Karpas-422 (cell line): Measurements from ENCODE around the gene GATB. TPM values are rescaled to one million over a fixed set of nuclear protein-coding genes. Genes with fewer than 3 reads are reported as not detected.

Experiments
- DNase-seq: peaks from one replicate; pipeline ENCODE4 v3.0.0-alpha.2; 2015
- H2AFZ ChIP-seq: fragments of 200-600 bp; sonication (generic); 2 replicates; pipeline ENCODE4 v1.6.1; 2014; ENCODE audit warnings: antibody characterized with exemption, low read length, mixed read lengths
- H3K27ac ChIP-seq: fragments of 200-600 bp; sonication (generic); 2 replicates; pipeline ENCODE4 v1.5.1; 2014; ENCODE audit warnings: mild to moderate bottlenecking, low read length, moderate library complexity
- H3K27me3 ChIP-seq: fragments of 200-600 bp; sonication (generic); 2 replicates; pipeline ENCODE4 v1.6.1; 2014; ENCODE audit warnings: low read length, mixed read lengths
- H3K36me3 ChIP-seq: fragments of 200-600 bp; sonication (generic); 2 replicates; pipeline ENCODE4 v1.6.1; 2014; ENCODE audit warnings: low read length, mixed read lengths; ENCODE audit not compliant: insufficient read depth
- H3K4me1 ChIP-seq: fragments of 200-600 bp; sonication (generic); 2 replicates; pipeline ENCODE4 v1.6.1; 2014; ENCODE audit warnings: mild to moderate bottlenecking, low read length, mixed read lengths
- H3K4me2 ChIP-seq: fragments of 200-600 bp; sonication (generic); 2 replicates; pipeline ENCODE4 v1.6.1; 2014; ENCODE audit warnings: low read length, low read depth, mild to moderate bottlenecking; ENCODE audit not compliant: poor library complexity, severe bottlenecking
- H3K4me3 ChIP-seq: fragments of 200-600 bp; sonication (generic); 2 replicates; pipeline ENCODE4 v1.5.1; 2014; ENCODE audit warnings: mild to moderate bottlenecking, antibody characterized with exemption, low read length, mixed read lengths
- H3K79me2 ChIP-seq: fragments of 200-600 bp; sonication (generic); 2 replicates; pipeline ENCODE4 v1.6.1; 2014; ENCODE audit warnings: mild to moderate bottlenecking, low read length, mixed read lengths
- H3K9ac ChIP-seq: fragments of 200-600 bp; sonication (generic); 2 replicates; pipeline ENCODE4 v1.6.0; 2014; ENCODE audit warnings: low read length
- H3K9me2 ChIP-seq: fragments of 200-600 bp; sonication (generic), shearing (Covaris generic); replicated peaks from 2 replicates; pipeline ENCODE4 v1.6.0; 2014; ENCODE audit warnings: mild to moderate bottlenecking, low read length, moderate library complexity; ENCODE audit not compliant: insufficient read depth
- H3K9me3 ChIP-seq: fragments of 300-700, 200-600 bp; sonication (generic); 2 replicates; pipeline ENCODE4 v1.6.1; 2014; ENCODE audit warnings: low read length, mixed read lengths
- H4K20me1 ChIP-seq: fragments of 200-600 bp; sonication (generic); 2 replicates; pipeline ENCODE4 v1.6.1; 2014; ENCODE audit warnings: mild to moderate bottlenecking, antibody characterized with exemption, low read length, low read depth; ENCODE audit not compliant: insufficient read depth
- total RNA-seq: library from RNA; depleted of rRNA; stranded (reverse); fragments of >200 nt; shearing (Covaris generic); gene quantifications from 2 replicates; pipeline ENCODE4 v1.2.3, GENCODE V29; 2014; ENCODE audit warnings: low replicate concordance

The GATB gene
- total RNA-seq, 1 experiment from 2014 or later, result 18.9 TPM

GRCh38 chr4:151670843-151671242, 90.0 kb downstream of the GATB start:
- Histone ChIP-seq H3K79me2 (no peaks in the 10 kb centered on the region), H3K36me3 (no peaks in the 10 kb centered on the region), H3K9me2 (no peaks in the 10 kb centered on the region), H3K4me2 (no peak overlapping the region), H3K27me3 (no peaks in the 10 kb centered on the region), H4K20me1 (no peaks in the 10 kb centered on the region), H3K4me3 (no peak overlapping the region), H3K9me3 (no peaks in the 10 kb centered on the region), H2AFZ (no peak overlapping the region), H3K9ac (no peak overlapping the region), H3K27ac (no peak overlapping the region), H3K4me1 (no peaks in the 10 kb centered on the region)
- DNase-seq, result no peak

GRCh38 chr4:151669990-151670389, 90.8 kb downstream of the GATB start:
- no peaks in the 10 kb centered on the region for H3K9me2 ChIP-seq
- H3K27ac ChIP-seq, result no peak overlapping the region
- no peak overlapping the region for H3K4me3 ChIP-seq
- no peaks in the 10 kb centered on the region for H4K20me1 ChIP-seq
- H3K79me2 ChIP-seq, result no peaks in the 10 kb centered on the region
- no peaks in the 10 kb centered on the region for H3K4me1 ChIP-seq
- H3K9me3 ChIP-seq, result no peaks in the 10 kb centered on the region
- no peak overlapping the region for H3K9ac ChIP-seq
- H3K27me3 ChIP-seq, result no peaks in the 10 kb centered on the region
- no peak overlapping the region for H3K4me2 ChIP-seq
- H2AFZ ChIP-seq, result no peak overlapping the region
- no peaks in the 10 kb centered on the region for H3K36me3 ChIP-seq
- DNase-seq, result no peak

DNA sequence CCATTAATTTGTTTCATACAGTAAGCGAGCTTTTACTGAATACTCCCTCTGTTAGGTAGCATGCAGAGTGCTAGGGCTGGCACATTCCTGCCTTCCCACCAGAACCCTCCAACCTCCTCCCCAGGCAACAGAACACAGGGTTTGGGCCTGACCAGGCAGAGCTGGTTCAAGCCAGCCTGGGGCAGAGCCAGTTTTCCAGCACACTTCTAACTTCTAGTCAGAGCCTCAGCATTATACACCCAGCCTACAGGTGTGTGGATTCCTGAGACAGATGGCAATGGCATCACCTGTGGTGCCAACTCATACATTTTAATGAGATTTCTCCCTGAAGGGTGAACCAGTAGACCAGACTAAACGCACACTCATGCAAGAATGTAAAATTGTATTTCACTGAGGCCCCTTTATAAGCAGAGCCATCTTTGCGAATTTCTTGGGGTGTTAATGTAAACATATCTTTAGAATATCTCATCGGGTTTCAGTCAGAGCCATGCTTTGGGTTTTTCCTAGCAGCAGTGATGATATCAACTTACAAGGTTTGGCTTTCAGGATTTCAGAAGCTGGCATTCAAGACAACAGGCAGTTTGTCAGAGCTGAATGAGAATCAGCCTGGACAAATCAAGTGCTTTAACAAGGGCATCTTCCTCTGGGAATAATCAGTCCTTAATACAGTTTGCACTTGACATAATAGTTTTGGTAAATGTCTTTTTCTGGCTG, 92.0 kb downstream of the GATB start:
- H3K36me3 ChIP-seq, result no peaks in the 10 kb centered on the region
- no peak for DNase-seq

GRCh38 chr4:151667666-151668065, 93.1 kb downstream of the GATB start:
- H3K9me3 ChIP-seq, result no peaks in the 10 kb centered on the region
- no peaks in the 10 kb centered on the region for H3K27me3 ChIP-seq
- no peak overlapping the region for H3K27ac ChIP-seq
- H3K4me1 ChIP-seq, result no peaks in the 10 kb centered on the region; the same call in 1 of the 2 replicates
- no peak overlapping the region for H3K9ac ChIP-seq
- H3K4me2 ChIP-seq, result no peak overlapping the region
- H2AFZ ChIP-seq, result no peak overlapping the region
- H3K36me3 ChIP-seq, result no peaks in the 10 kb centered on the region
- no peak for DNase-seq
- H3K4me3 ChIP-seq, result no peak overlapping the region
- no peaks in the 10 kb centered on the region for H3K79me2 ChIP-seq
- no peaks in the 10 kb centered on the region for H3K9me2 ChIP-seq
- H4K20me1 ChIP-seq, result no peaks in the 10 kb centered on the region

More for the DNA sequence above, 92.0 kb downstream of the GATB start:
- no peaks in the 10 kb centered on the region for H3K9me2 ChIP-seq
- no peak overlapping the region for H3K27ac ChIP-seq
- H3K9ac ChIP-seq, result no peak overlapping the region
- no peaks in the 10 kb centered on the region for H3K4me1 ChIP-seq
- H3K9me3 ChIP-seq, result no peaks in the 10 kb centered on the region
- no peak overlapping the region for H2AFZ ChIP-seq
- no peaks in the 10 kb centered on the region for H3K79me2 ChIP-seq
- no peaks in the 10 kb centered on the region for H3K27me3 ChIP-seq
- no peak overlapping the region for H3K4me2 ChIP-seq
- no peaks in the 10 kb centered on the region for H4K20me1 ChIP-seq
- no peak overlapping the region for H3K4me3 ChIP-seq

- H3K27me3 ChIP-seq, result no peaks in the 10 kb centered on the region
- no peak for DNase-seq
These were observed 93.8 kb downstream of the GATB start for GRCh38 chr4:151667048-151667447.

DNA sequence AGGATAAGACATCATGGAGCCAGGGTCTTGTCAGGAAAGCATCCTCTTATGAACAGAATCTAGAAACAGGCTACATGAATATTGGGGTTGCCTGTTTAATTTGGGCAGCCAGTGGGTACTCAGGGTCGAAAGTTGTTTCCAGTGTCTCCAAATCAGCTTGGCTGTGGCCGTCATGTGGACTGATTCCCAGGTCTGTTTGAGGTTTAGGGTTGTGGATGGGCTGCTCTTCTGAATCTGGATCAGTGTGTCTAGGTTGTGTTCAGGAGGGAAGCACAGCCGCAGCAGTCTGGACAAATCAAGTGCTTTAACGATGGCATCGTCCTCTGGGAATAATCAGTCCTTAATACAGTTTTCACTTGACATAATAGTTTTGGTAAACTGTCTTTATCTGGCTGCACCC, 94.3 kb downstream of the GATB start:
- H3K9me3 ChIP-seq, result no peaks in the 10 kb centered on the region
- H3K9ac ChIP-seq, result no peak overlapping the region
- H3K27me3 ChIP-seq, result no peaks in the 10 kb centered on the region
- no peak overlapping the region for H3K27ac ChIP-seq
- no peaks in the 10 kb centered on the region for H3K79me2 ChIP-seq
- no peaks in the 10 kb centered on the region for H3K36me3 ChIP-seq
- no peak overlapping the region for H2AFZ ChIP-seq
- H3K9me2 ChIP-seq, result no peaks in the 10 kb centered on the region
- no peak overlapping the region for H3K4me3 ChIP-seq
- no peak for DNase-seq
- no peaks in the 10 kb centered on the region for H4K20me1 ChIP-seq
- no peak overlapping the region for H3K4me2 ChIP-seq
- no peaks in the 10 kb centered on the region; the same call in 1 of the 2 replicates for H3K4me1 ChIP-seq

More at GRCh38 chr4:151667048-151667447, 93.8 kb downstream of the GATB start:
- Histone ChIP-seq H3K27ac (no peak overlapping the region), H3K9ac (no peak overlapping the region), H3K9me3 (no peaks in the 10 kb centered on the region), H3K36me3 (no peaks in the 10 kb centered on the region), H3K4me2 (no peak overlapping the region), H3K4me3 (no peak overlapping the region), H2AFZ (no peak overlapping the region), H4K20me1 (no peaks in the 10 kb centered on the region), H3K4me1 (no peaks in the 10 kb centered on the region; the same call in 1 of the 2 replicates), H3K79me2 (no peaks in the 10 kb centered on the region), H3K9me2 (no peaks in the 10 kb centered on the region)

- H4K20me1 ChIP-seq, result no peaks in the 10 kb centered on the region
- H3K79me2 ChIP-seq, result no peaks in the 10 kb centered on the region
- no peaks in the 10 kb centered on the region for H3K27me3 ChIP-seq
- no peak overlapping the region for H3K4me2 ChIP-seq
- no peak overlapping the region for H3K27ac ChIP-seq
- H3K9me2 ChIP-seq, result no peaks in the 10 kb centered on the region
- no peak for DNase-seq
- no peak overlapping the region for H2AFZ ChIP-seq
- no peaks in the 10 kb centered on the region; the same call in 1 of the 2 replicates for H3K4me1 ChIP-seq
- no peak overlapping the region for H3K9ac ChIP-seq
- H3K4me3 ChIP-seq, result no peak overlapping the region
- no peaks in the 10 kb centered on the region for H3K9me3 ChIP-seq
- no peaks in the 10 kb centered on the region for H3K36me3 ChIP-seq
These were observed 95.1 kb downstream of the GATB start for GRCh38 chr4:151665785-151666127.

DNA sequence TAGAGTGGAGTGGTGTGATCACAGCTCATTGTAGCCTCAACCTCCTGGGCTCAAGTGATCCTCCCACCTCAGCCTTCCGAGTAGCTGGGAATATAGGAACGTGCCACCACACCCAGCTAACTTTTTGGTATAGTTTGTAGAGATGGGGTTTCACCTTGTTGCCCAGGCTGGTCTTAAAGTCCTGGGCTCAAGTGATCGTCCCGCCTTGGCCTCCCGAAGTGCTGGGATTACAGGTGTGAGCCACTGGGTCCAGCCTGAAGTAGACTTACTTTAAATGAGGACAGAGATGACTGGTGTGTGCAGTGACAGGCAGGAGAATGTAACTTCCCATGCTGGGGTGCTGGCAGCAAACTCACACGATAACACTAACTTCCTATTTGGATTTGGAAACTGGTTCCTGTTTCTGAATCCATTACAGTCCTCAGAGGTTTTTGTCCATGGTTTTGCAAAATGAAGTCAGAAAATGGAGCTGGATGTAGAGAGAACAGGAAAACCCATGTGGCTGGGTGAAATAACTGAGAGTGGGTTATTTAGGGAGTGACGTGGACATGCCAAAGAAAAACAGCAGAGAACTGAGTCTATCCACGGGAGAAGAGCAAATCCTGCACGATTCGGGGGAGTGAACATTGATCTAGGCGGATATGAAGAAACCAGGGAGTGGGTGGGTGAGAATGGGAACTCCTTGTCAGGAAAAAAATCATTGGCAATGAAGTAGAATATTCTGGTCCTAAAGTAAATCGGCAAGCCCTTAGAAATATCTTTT, 95.6 kb downstream of the GATB start:
- H3K9me3 ChIP-seq, result no peaks in the 10 kb centered on the region
- no peaks in the 10 kb centered on the region for H3K36me3 ChIP-seq
- DNase-seq, result no peak
- H3K27me3 ChIP-seq, result no peaks in the 10 kb centered on the region
- no peaks in the 10 kb centered on the region for H3K79me2 ChIP-seq
- no peaks in the 10 kb centered on the region for H4K20me1 ChIP-seq
- H3K4me3 ChIP-seq, result no peak overlapping the region
- no peaks in the 10 kb centered on the region; the same call in 1 of the 2 replicates for H3K4me1 ChIP-seq
- no peak overlapping the region for H2AFZ ChIP-seq
- H3K4me2 ChIP-seq, result no peak overlapping the region
- H3K27ac ChIP-seq, result no peak overlapping the region
- H3K9ac ChIP-seq, result no peak overlapping the region
- H3K9me2 ChIP-seq, result no peaks in the 10 kb centered on the region
